LoVo (cell line): ENCODE data around the gene SERTAD3.
"Not testable (repeated sequence)": the region's sequence is repeated elsewhere in the genome, so short reads cannot be mapped to it uniquely, and the experiment has no call there.

Source experiments
- DNase-seq: peaks from one replicate; pipeline ENCODE4 v3.0.0-alpha.2; 2016; ENCODE audit warnings: low spot score

Gene SERTAD3

DNA sequence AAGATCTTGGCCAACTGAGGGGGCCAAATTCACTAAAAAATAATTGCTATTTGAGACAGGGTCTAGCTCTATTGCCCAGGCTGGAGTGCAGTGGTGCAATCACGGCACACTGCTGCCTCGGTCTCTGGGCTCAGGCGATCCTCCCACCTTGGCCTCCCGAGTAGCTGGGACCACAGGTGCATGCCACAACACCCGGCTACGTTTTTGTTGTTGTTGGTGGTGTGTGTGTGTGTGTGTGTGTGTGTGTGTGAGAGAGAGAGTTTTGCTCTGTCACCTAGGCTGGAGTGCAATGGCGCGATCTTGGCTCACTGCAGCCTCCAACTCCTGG lies 35.6 kb downstream of the SERTAD3 start:
- DNase-seq, result not testable (repeated sequence)

DNA sequence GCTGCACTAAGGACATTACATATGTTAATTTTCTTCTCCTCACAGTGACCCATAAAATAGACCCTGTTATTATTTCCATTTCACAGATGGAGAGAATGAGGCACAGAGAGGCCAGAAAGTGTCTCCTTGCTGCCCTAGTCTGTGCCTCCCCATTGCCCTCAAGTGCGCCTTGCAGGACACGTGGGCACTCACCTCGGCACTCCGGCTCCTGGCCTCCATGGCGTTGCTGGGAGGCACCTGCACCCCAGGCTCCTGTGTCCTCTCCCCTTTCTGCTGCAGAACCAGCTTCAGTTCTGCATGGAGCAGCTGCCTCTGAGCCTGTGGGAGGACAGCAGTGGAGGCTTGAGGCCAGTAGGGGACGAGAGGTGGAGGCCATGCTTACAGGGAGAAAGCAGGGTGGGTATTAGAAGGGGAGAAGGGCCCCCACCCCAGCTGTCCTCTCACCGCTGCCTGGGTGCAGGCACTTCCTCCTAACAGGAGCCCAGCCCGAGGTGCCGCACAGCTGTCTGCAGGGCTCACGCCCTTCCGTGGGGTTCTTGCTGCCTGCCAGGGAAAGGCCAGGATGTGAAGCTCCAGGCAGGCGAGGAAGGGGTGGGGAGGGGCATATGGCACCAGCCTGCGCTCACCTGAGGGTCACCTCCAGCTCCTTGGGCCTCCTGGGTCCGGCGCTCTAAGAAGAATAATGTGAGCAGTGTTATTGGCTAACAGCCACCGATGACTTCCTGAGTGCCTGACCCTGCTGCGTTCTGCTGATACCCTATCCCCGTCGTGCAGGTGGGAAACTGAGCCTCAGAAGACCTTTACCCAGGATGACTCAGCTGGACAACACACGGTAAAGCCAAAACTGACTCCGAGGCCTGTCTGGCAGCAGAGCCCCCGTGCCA lies 36.2 kb downstream of the SERTAD3 start:
- DNase-seq, result no peak

GRCh38 chr19:40403262-40403984 lies 40.7 kb downstream of the SERTAD3 start:
- DNase-seq, result peak; percentile 85

- DNase-seq, result no peak
Observed at GRCh38 chr19:40400559-40400958, 43.6 kb downstream of the SERTAD3 start.

DNA sequence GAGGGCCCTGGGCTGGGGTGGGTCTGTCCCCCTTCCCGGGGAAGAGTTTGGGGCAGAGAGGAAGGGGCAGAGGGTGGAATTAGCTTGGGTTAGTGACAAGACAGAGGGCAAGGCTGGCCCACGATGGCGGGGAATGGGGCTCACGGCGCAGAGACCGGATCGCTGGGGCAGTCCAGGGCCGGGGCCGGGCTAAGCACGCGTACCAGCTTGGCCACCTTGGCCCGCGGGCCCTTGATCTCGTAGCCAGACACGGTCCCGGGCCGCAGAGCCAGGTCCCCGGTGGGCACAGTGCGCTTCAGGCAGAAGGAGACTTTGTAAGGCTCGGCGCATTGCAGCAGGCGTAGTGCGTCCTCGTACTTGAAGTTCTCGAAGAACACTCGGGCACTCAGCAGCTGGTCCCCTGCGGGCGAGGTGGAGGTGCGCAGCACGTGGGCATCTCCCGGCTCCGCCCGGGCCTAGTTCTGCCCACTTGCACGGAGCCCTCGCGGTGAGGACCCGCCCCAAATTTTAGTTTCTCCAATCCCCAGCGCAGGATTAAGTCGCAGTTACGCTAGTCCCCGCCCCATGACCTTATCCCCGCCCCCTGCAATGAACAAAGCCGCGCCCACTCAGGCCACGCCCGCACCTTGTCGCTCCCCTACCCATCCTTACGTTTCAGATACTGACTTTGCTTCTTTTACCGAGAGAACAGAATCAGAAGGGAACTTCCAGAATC lies 45.6 kb downstream of the SERTAD3 start:
- no peak for DNase-seq

DNA sequence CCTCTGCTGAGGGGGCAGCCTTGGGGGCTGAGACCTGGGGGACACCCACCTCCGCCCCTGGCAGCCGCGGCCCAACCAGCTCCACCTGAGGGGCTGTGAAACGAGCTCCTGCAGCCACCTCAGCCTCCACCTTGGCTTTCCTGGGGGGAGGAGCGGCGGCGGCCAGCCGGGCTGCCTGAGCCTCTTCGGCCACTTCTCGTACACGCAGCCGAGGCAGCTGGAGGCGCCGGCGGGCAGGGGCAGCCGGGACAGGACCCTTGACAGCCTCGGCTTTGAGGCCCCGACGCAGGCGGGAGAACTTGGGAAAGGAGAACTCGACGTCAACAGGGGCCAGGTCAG lies 46.6 kb downstream of the SERTAD3 start:
- DNase-seq, result no peak

GRCh38 chr19:40396886-40397567 lies 47.1 kb downstream of the SERTAD3 start:
- DNase-seq, result no peak

GRCh38 chr19:40395956-40396355 lies 48.2 kb downstream of the SERTAD3 start:
- no peak for DNase-seq

GRCh38 chr19:40394816-40395210 lies 49.3 kb downstream of the SERTAD3 start:
- no peak for DNase-seq

GRCh38 chr19:40393894-40394815 lies 50.0 kb downstream of the SERTAD3 start:
- no peak for DNase-seq

DNA sequence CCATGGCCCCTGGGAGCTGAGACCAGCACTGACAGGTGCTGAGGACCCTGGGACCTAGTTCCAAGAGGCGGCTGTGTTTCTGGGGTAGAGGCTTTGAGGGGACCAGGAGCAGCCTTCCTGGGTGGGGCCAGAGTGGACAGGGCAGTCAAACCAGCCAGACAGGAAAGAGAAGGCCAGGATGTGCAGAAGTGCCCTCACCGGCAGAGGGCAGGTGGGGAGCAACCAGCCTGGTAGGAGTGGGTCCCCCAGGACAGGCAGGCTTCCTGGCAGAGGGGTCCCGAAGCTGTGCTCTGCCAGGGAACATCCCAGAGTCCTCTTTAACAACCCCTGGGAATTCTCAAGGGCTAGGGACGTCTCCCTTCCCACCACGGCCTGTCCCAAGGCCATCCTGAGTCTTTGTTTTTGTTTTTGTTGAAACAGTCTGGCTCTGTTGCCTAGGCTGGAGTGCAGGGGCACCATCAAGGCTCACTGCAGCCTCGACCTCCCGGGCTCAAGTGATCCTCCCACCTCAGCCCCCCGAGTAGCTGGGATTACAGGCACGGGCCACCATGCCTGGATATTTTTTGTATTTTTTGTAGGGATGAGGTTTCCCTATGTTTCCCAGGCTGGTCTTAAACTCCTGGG lies 51.1 kb downstream of the SERTAD3 start:
- DNase-seq, result peak; percentile 9

DNA sequence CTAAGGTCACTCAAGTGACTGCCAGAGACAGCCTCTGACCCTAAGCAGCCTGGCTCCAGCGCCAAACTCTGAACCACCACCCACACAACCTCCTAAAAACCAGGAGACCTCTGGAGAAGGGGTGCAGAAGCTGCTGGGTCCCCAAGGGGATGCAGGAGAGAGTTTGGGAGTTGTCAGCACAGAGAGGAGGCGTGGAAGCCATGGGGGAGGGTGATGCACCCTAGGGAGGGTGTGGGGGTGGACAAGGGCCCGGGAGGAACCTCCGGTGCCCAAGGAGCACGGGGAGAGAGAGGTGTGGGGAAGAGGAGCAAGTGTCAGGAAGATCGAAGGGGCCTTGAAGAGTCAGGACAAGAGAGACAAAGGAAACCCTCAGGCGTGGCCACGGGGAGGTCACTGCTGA lies 52.0 kb downstream of the SERTAD3 start:
- DNase-seq, result no peak
